ENCODE measurements around the gene TLK1.
A peak's percentile ranks its signal among the peaks of the same experiment; 100 is the strongest.

TLK1 gene

GRCh38 chr2:170999654-171000053, 161.0 kb downstream of the TLK1 start:
- DNase-seq (ENCODE audit: low read depth) = no peak

DNA sequence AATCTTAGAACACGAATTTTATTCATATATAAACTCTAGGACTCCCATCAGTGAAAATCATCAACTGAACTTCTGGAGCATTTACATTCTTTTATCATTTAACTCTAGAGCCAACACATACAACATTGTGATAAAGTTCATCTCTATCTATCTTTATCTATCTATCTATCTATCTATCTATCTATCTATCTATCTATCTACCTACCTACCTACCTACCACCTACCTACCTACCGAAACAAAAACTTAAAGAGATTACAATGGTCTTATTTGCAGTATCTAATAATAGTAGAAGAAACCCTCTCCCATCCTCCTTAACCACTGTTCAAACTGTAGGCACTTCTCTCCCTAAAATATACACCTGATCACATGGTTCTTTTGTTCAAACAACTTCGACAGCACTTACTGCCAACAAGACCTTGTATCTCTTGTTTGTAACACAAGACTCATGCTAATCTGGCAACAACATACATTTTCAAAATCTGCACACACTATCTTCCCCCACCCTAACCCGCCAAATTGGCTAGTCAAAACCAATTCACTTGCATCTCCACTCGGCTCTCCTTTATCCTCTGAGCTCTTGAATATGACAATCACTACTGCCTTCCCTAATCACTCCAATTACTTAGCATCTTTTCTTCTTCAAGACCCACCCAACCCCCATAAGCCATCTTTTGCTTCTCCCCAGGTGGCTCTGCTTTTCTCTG, 162.6 kb downstream of the TLK1 start:
- DNase-seq (ENCODE audit: low read depth) = no peak

GRCh38 chr2:170996316-170996715, 164.4 kb downstream of the TLK1 start:
- DNase-seq (ENCODE audit: low read depth) = no peak

GRCh38 chr2:170991398-170992182, 169.1 kb downstream of the TLK1 start:
- no peak for DNase-seq (ENCODE audit: low read depth)

DNA sequence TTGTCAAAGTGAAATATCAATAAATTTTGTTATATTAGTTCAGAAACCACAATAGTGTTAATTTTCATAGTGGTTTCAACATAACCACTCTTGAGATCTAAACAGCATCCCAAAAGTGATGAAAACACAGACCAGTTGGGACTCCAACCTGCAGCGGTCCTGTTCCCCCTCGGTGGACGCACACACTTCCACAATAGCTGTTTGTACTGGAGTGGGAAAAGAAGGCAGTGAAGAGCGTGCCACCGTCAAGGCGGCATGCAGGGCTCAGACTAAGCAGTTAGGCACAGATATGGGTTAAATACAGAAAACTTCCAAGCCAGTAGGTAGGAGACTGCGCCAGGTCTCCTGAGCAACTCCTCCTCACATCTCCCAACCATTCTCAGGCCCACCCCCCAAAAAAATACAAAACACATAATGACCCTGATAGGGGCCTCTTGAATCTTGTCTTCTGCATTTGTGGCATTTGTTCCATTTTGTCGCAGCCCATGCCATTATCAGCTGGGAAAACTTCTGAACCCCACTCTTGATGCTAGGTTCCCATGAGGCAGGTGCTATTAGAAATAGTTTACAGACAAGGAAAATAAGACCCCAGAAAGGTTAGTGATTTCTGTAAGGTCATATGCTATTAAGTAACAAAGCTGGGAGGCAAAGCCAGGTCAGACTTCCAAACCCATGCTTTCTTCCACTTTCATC, 174.0 kb downstream of the TLK1 start:
- DNase-seq (ENCODE audit: low read depth) = no peak

DNA sequence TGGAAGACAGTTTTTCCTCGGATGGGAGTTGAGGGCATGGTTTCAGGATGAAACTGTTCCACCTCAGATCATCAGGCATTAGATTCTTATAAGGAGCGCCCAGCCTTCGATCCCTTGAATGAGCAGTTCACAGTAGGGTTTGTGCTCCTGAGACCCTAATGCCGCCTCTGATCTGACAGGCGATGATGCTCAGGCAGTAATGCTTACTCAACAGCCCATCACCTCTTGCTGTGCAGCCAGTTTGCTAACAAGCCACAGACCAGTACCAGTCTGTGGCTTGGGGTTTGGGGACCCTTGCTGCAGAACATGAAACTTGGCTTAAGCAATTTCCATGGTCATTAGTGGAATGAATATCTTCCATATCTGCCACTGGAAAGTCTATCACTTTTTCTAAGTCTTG, 175.3 kb downstream of the TLK1 start:
- DNase-seq (ENCODE audit: low read depth) = no peak

DNA sequence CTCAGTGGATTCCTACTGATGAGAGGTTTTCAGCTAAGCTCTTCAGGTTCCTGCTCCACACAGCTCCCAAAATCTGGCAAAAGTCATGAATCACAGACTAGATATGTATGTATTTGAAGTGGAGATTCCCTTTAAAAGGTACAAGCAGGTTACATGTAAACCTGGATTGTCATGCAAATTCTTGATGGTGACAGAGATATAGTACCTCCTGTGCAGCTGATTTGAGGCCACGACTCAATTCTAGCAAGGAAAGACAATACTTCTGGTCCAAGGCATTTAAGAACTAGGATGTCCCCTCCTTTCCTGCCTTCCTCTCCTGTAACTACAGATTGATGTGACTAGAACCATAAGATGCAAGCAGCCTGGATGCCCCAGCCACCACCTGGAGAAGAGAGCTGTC, 176.6 kb downstream of the TLK1 start:
- DNase-seq (ENCODE audit: low read depth) = no peak

- DNase-seq (ENCODE audit: low read depth) = no peak
These were observed 184.8 kb downstream of the TLK1 start for GRCh38 chr2:170975943-170976270.

- no peak for DNase-seq (ENCODE audit: low read depth)
These were observed 185.4 kb downstream of the TLK1 start for GRCh38 chr2:170975127-170975942.

GRCh38 chr2:170974304-170974993, 186.2 kb downstream of the TLK1 start:
- DNase-seq (ENCODE audit: low read depth) = no peak

- DNase-seq (ENCODE audit: low read depth) = peak; percentile 76
These were observed 187.0 kb downstream of the TLK1 start for GRCh38 chr2:170973492-170974303.

- DNase-seq (ENCODE audit: low read depth) = no peak
These were observed 187.5 kb downstream of the TLK1 start for GRCh38 chr2:170973225-170973491.

DNA sequence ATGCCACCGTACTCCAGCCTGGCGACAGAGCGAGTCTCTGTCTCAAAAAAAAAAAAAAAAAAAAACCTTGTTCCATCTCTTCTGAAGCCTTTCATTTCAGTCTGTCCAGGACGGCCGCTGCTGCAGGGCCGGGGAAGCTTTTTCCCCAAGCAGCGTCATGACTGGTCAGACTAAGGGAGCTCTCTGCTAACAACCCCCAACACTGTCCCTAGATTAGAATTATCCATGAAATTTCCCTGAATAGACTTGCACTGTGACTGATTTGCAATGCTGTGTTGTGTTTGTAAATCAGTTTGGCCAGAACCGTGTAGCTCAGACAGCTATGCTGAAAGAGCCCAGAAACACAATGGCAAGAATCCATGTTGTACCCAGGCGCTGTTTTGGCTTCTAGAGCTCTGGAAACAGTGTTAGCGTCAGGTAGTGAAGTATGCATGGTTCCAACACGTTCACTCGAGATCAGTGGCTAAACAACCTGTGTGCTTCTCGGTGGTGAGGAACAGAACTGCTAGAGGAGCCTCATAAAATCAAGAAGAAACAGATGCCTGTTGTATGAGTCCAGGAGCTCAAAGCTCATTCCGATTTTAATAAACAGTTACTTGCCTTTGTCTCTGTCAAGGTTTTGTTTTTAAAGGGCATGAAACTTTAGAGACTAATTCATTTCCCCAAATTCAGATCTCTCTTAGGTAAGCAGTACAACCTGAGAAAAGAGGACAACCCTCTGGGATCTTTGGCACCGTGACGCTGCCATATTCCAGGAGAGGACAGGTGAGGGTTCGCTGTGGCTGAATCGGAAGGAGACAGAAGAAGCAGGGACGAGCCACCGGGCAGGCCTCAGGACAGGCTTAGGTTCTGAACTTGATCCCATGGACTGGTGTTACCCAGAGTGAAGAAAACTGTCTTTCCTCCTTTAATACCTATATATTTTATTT, 188.1 kb downstream of the TLK1 start:
- no peak for DNase-seq (ENCODE audit: low read depth)

- no peak for DNase-seq (ENCODE audit: low read depth)
These were observed 189.6 kb downstream of the TLK1 start for GRCh38 chr2:170971071-170971470.

DNA sequence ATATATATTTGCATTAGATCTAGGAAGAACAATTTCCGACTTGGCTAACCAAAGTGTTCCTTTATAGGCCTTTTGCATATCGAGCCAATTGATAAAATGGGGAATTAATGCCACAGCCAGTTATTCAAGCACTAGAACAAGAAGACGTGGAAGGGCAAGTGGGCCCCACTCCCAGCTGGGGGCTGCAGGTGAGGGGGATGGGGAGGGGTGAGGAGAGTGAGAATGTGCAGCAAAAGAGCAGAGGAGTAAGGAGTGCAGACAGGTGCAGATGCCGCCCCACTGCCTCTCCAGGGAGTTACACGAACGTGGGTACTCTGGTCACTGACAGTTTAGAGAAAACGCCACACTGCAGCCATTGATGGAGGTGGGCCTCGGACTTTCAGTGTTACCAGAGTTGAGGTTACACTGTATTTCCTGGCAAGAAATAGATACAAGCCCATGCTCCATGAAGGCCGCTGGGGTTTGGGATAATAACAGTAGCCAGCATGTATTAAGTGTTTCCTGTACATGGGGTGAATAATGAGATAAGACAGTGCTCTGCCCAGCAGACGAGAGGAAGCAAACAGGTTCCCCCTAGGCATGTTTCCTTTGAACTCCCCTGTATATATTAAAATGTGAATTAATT, 190.7 kb downstream of the TLK1 start:
- DNase-seq (ENCODE audit: low read depth) = no peak

- no peak for DNase-seq (ENCODE audit: low read depth)
These were observed 191.7 kb downstream of the TLK1 start for GRCh38 chr2:170969030-170969429.

GRCh38 chr2:170968205-170969003, 192.3 kb downstream of the TLK1 start:
- DNase-seq (ENCODE audit: low read depth) = no peak

DNA sequence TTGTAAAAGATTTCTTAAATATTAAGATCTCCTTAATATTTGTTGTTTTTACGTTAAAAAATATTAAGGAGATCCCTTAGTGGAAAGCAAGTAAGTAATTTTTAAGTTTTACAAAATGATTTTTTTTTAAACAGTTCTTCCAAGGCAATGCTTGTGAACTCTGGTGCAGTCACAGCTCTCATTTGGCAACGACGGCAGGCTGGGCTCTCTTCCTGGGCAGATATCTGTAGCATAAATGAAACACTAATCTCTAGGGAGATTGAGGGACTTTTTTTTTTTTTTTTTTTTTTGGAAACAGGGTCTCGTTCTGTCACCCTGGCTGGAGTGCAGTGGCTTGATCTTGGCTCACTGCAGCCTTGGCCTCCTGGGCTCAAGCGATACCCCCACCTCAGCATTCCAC, 193.1 kb downstream of the TLK1 start:
- DNase-seq (ENCODE audit: low read depth) = no peak
